K562 (cell line): Measurements from ENCODE around the gene HNRNPM. TPM values are rescaled to one million over a fixed set of nuclear protein-coding genes. Genes with fewer than 3 reads are reported as not detected.

ENCODE experiments used
- ATAC-seq: fragments of 200-7000 bp; cut with Tn5 transposase; 3 replicates; pipeline ENCODE4 v1.9.1; 2020; ENCODE audit warnings: moderate library complexity
- BruUV-seq: library from RNA; stranded (reverse); fragments of 400-500 nt; replicated peaks from 2 replicates; lab custom pipeline; 2021; lab: Mats Ljungman, UMichigan
- CTCF ChIA-PET: fragments of 300-600 bp; formaldehyde crosslinking; extraction: SDS; loops from one replicate; lab custom pipeline; 2021; ENCODE audit warnings: low intra/inter-chr PET ratio; lab: Yijun Ruan, JAX
- POLR2A ChIA-PET: fragments of 300-600, 350-650 bp; sonication (Branson Sonifier 250); formaldehyde crosslinking; extraction: SDS; loops from one replicate; lab custom pipeline; 2021; ENCODE audit warnings: antibody characterized with exemption, inconsistent platforms; lab: Yijun Ruan, JAX
- DNase-seq, 4 experiments: peaks; one replicate each; pipeline versions ENCODE4 v3.0.0 to v3.0.0-alpha.2; 2011 to 2018; ENCODE audit warnings: low spot score in 3 of 4, mixed read lengths in 3 of 4; ENCODE audit errors: extremely low read depth in 1 of 4
- FAIRE-seq: peaks from 2 replicates; lab custom pipeline; 2011; peaks lifted over from hg19 to GRCh38; lab: Jason Lieb, UNC
- H2AFZ ChIP-seq: 2 replicates; pipeline ENCODE4 v1.6.0; 2011; ENCODE audit warnings: low read depth, low read length, control low read depth, inconsistent platforms
- H3K27ac ChIP-seq: fragments of 200-600 bp; 3 replicates; pipeline ENCODE4 v1.8.0; 2011; ENCODE audit warnings: low read depth, mild to moderate bottlenecking, control low read depth, inconsistent platforms, low read length, moderate library complexity, mixed read lengths; ENCODE audit errors: extremely low read depth
- H3K27me3 ChIP-seq, 2 experiments: fragments of 300-600 bp in 1 of 2; 2 replicates in 1 of 2; 3 replicates in 1 of 2; pipeline versions ENCODE4 v1.6.0 to v1.8.0; 2011; ENCODE audit warnings: inconsistent platforms in 2 of 2, low read length in 2 of 2, mild to moderate bottlenecking in 1 of 2, mixed read lengths in 1 of 2, moderate library complexity in 1 of 2; ENCODE audit not compliant: control insufficient read depth in 2 of 2, insufficient read depth in 2 of 2
- H3K36me3 ChIP-seq: fragments of 300-600 bp; 3 replicates; pipeline ENCODE4 v1.8.0; 2011; ENCODE audit warnings: mild to moderate bottlenecking, low read length, inconsistent platforms; ENCODE audit not compliant: control insufficient read depth, insufficient read depth
- H3K4me1 ChIP-seq, 2 experiments: fragments of 200-600 bp in 1 of 2; replicated peaks in 1 of 2; 2 replicates in 1 of 2; 3 replicates in 1 of 2; pipeline versions ENCODE4 v1.5.1 to v1.8.0; 2011; ENCODE audit warnings: inconsistent platforms in 2 of 2, low read length in 2 of 2, mild to moderate bottlenecking in 1 of 2, mixed read lengths in 1 of 2, moderate library complexity in 1 of 2; ENCODE audit not compliant: control insufficient read depth in 2 of 2, insufficient read depth in 2 of 2
- H3K4me2 ChIP-seq: 2 replicates; pipeline ENCODE4 v1.6.1; 2011; ENCODE audit warnings: low read length, control low read depth, inconsistent platforms, mixed read lengths; ENCODE audit not compliant: insufficient read depth
- H3K4me3 ChIP-seq: fragments of 200-600 bp; sonication (generic), shearing (Covaris generic); 2 replicates; pipeline ENCODE4 v1.5.1; 2016; ENCODE audit warnings: control low read depth, inconsistent platforms
- H3K79me2 ChIP-seq: fragments of 200-600 bp; 3 replicates; pipeline ENCODE4 v1.8.0; 2011; ENCODE audit warnings: low read length, inconsistent platforms; ENCODE audit not compliant: control insufficient read depth, insufficient read depth
- H3K9ac ChIP-seq, 2 experiments: 2 replicates each; pipeline versions ENCODE4 v1.6.0 to v1.6.1; 2011; ENCODE audit warnings: low read depth in 2 of 2, low read length in 2 of 2, control low read depth in 1 of 2, inconsistent platforms in 1 of 2, mild to moderate bottlenecking in 1 of 2, mixed read lengths in 1 of 2; ENCODE audit not compliant: insufficient read depth in 1 of 2
- H3K9me1 ChIP-seq: one replicate; pipeline ENCODE4 v1.6.0; 2011; ENCODE audit warnings: inconsistent platforms, mild to moderate bottlenecking, low read length, moderate library complexity; ENCODE audit not compliant: control insufficient read depth, insufficient read depth
- H3K9me3 ChIP-seq: replicated peaks from 2 replicates; pipeline ENCODE4 v1.5.1; 2011; ENCODE audit warnings: low read depth, low read length, inconsistent platforms; ENCODE audit not compliant: control insufficient read depth, insufficient read depth
- H4K20me1 ChIP-seq: replicated peaks from 2 replicates; pipeline ENCODE4 v1.6.1; 2011; ENCODE audit warnings: low read length, inconsistent platforms, mixed read lengths; ENCODE audit not compliant: control insufficient read depth, insufficient read depth
- ARNT ChIP-seq, 2 experiments: fragments of 450-650 bp; IDR thresholded peaks; 2 replicates each; pipeline ENCODE4 v1.6.1; 2016; ENCODE audit warnings: mild to moderate bottlenecking in 1 of 2
- BCOR ChIP-seq: fragments of 450-650 bp; IDR thresholded peaks from 2 replicates; pipeline ENCODE4 v1.6.1; 2016
- COPS2 ChIP-seq: fragments of 450-650 bp; conservative IDR thresholded peaks from 2 replicates; pipeline ENCODE4 v1.6.1; 2016; ENCODE audit warnings: mild to moderate bottlenecking, moderate library complexity
- CREBBP ChIP-seq: IDR thresholded peaks from one replicate; pipeline ENCODE4 v1.6.1; 2012; ENCODE audit warnings: low read depth, mild to moderate bottlenecking, control low read depth, inconsistent platforms, low read length
- ETV5 ChIP-seq: sonication (generic); formaldehyde crosslinking; IDR thresholded peaks from 2 replicates; pipeline ENCODE4 v1.4.0; 2020; ENCODE audit warnings: low read depth, mild to moderate bottlenecking, missing genetic modification reagents
- EWSR1 ChIP-seq: fragments of 450-650 bp; IDR thresholded peaks from 2 replicates; pipeline ENCODE4 v1.6.1; 2018; ENCODE audit warnings: borderline replicate concordance, mild to moderate bottlenecking, low read depth, moderate library complexity; ENCODE audit not compliant: partially characterized antibody
- GATA2 ChIP-seq: sonication (generic); formaldehyde crosslinking; IDR thresholded peaks from 2 replicates; pipeline ENCODE4 v1.4.0; 2020; ENCODE audit warnings: mild to moderate bottlenecking, missing genetic modification reagents
- HDAC6 ChIP-seq: IDR thresholded peaks from 2 replicates; pipeline ENCODE4 v1.6.1; 2012; ENCODE audit warnings: low read depth, mild to moderate bottlenecking, control low read depth, inconsistent platforms, low read length, moderate library complexity
- HDGF ChIP-seq: fragments of 450-650 bp; IDR thresholded peaks from 2 replicates; pipeline ENCODE4 v1.6.1; 2016
- HNRNPL ChIP-seq: fragments of 200-400 bp; formaldehyde crosslinking; IDR thresholded peaks from 2 replicates; pipeline ENCODE4 v1.6.1; 2017; ENCODE audit warnings: low read depth, mild to moderate bottlenecking, low read length
- KLF10 ChIP-seq: fragments of 250-450 bp; sonication (Bioruptor Pico); IDR thresholded peaks from 2 replicates; pipeline ENCODE4 v1.6.1; 2021; ENCODE audit warnings: matching md5 sums
- MTA2 ChIP-seq: fragments of 450-650 bp; IDR thresholded peaks from 2 replicates; pipeline ENCODE4 v1.6.1; 2016; ENCODE audit warnings: low read depth
- PTTG1 ChIP-seq: fragments of 450-650 bp; IDR thresholded peaks from 2 replicates; pipeline ENCODE4 v1.6.1; 2016; ENCODE audit warnings: low read depth, mild to moderate bottlenecking, missing genetic modification characterization, missing compliant biosample characterization
- SIN3A ChIP-seq, 2 experiments: fragments of 150-350 bp in 1 of 2; IDR thresholded peaks; 2 replicates each; pipeline ENCODE4 v1.6.1; 2011 to 2016; ENCODE audit warnings: borderline replicate concordance in 2 of 2, low read depth in 2 of 2, low read length in 2 of 2, mild to moderate bottlenecking in 2 of 2, moderate library complexity in 2 of 2; ENCODE audit not compliant: control insufficient read depth in 1 of 2
- SRF ChIP-seq, 2 experiments: fragments of 250-450, 450-650 bp in 1 of 2; sonication (Bioruptor Pico) in 1 of 2; sonication (generic) in 1 of 2; formaldehyde crosslinking; IDR thresholded peaks; 2 replicates each; pipeline versions ENCODE4 v1.5.0 to v1.5.1; 2020 to 2022; ENCODE audit warnings: mild to moderate bottlenecking in 1 of 2, missing genetic modification reagents in 1 of 2
- TBL1XR1 ChIP-seq, 2 experiments: IDR thresholded peaks; 2 replicates each; pipeline ENCODE4 v1.6.1; 2012; ENCODE audit warnings: improper control_type of control experiment in 2 of 2, low read length in 2 of 2, mild to moderate bottlenecking in 1 of 2
- TFAP4 ChIP-seq: sonication (generic); formaldehyde crosslinking; IDR thresholded peaks from 2 replicates; pipeline ENCODE4 v1.8.0; 2022; ENCODE audit warnings: missing genetic modification reagents, mild to moderate bottlenecking, moderate library complexity, borderline replicate concordance
- ZNF121 ChIP-seq: sonication (generic); formaldehyde crosslinking; conservative IDR thresholded peaks from 2 replicates; pipeline ENCODE4 v1.8.0; 2022; ENCODE audit warnings: missing genetic modification reagents
- ZNF124 ChIP-seq: sonication (generic); formaldehyde crosslinking; IDR thresholded peaks from 2 replicates; pipeline ENCODE4 v1.8.1; 2022; ENCODE audit warnings: missing genetic modification reagents
- ZNF282 ChIP-seq: sonication (generic); formaldehyde crosslinking; IDR thresholded peaks from 2 replicates; pipeline ENCODE4 v1.8.1; 2023; ENCODE audit warnings: missing genetic modification reagents
- ZNF589 ChIP-seq: fragments of 200-800 bp; sonication (Bioruptor generic); IDR thresholded peaks from 2 replicates; pipeline ENCODE4 v1.6.1; 2016; ENCODE audit warnings: low read depth, missing genetic modification characterization, missing compliant biosample characterization
- WGBS: fragments of 100-300 bp; shearing (Covaris generic); methylation state at CpG from one replicate; pipeline ENCODE4 v1.1.6; 2016; ENCODE audit warnings: low coverage, mixed read lengths; ENCODE audit not compliant: insufficient coverage; ENCODE audit errors: missing lambda C conversion rate; 5-methylcytosine and 5-hydroxymethylcytosine counted together
- in situ Hi-C: fragments of 300-500 bp; cut with MboI; formaldehyde crosslinking; loops from 4 replicates; pipeline ENCODE4 v1.15.0; 2018; ENCODE audit warnings: inconsistent platforms, mixed read lengths
- intact Hi-C: fragments of 100-400 bp; cut with micrococcal nuclease; formaldehyde crosslinking; loops from 2 replicates; pipeline ENCODE4 v1.14.2; 2022
- polyA plus RNA-seq, 8 experiments: library from polyadenylated mRNA; depleted of rRNA in 4 of 8; stranded (reverse) in 5 of 8; unstranded in 3 of 8; fragments of >200 nt; fragmentation: Nextera tagmentation in 2 of 8; fragmentation: Illumina TruSeq in 1 of 8; extraction: Ambion mirVana in 2 of 8; extraction: Trizol in 1 of 8; gene quantifications; 2 replicates each; pipeline versions ENCODE4 v1.2.1 to v1.2.3, GENCODE V29; 2011 to 2014; ENCODE audit warnings: inconsistent platforms in 1 of 8, missing spikeins in 1 of 8
- total RNA-seq, 7 experiments: library from RNA; depleted of rRNA in 6 of 7; stranded (reverse); fragments of >200 nt in 6 of 7; fragmentation: Illumina TruSeq in 2 of 7; extraction: Trizol in 2 of 7; gene quantifications; 2 replicates each; pipeline versions ENCODE4 v1.2.1 to v1.2.3, GENCODE V29; 2011 to 2021; ENCODE audit warnings: low replicate concordance in 1 of 7
- TF ChIP-seq, protein P1 (sequence below): sonication (generic); formaldehyde crosslinking; IDR thresholded peaks from 2 replicates; pipeline ENCODE4 v1.8.0; 2022; ENCODE audit warnings: missing genetic modification reagents, mild to moderate bottlenecking, borderline replicate concordance

The HNRNPM gene
- total and polyA plus RNA-seq, 9 of the 15 experiments (the other 6 are each of a cell fraction or from before 2014, with no cell fraction given) = 11.1 to 340 (median 195) TPM

GRCh38 chr19:8453616-8454015 lies 8.8 kb downstream of the HNRNPM start (continued):
- TF ChIP-seq CREBBP = no peak
- TF ChIP-seq HNRNPL = no peak
- TF ChIP-seq ETV5 (CRISPR knock-in tag) = no peak
- TF ChIP-seq HDGF = no peak
- TF ChIP-seq ZNF282 (CRISPR knock-in tag) = no peak
- TF ChIP-seq PTTG1 (tag) = no peak
- TF ChIP-seq, protein P1, sequence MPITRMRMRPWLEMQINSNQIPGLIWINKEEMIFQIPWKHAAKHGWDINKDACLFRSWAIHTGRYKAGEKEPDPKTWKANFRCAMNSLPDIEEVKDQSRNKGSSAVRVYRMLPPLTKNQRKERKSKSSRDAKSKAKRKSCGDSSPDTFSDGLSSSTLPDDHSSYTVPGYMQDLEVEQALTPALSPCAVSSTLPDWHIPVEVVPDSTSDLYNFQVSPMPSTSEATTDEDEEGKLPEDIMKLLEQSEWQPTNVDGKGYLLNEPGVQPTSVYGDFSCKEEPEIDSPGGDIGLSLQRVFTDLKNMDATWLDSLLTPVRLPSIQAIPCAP (CRISPR knock-in tag) = no peak
- no peak for TF ChIP-seq KLF10 (CRISPR knock-in tag)

GRCh38 chr19:8454218-8454617 lies 9.4 kb downstream of the HNRNPM start:
- ChIA-PET POLR2A (no interaction called here), CTCF (no interaction called here)
- peaks cover 85% of the 10 kb centered on the region for H4K20me1 ChIP-seq
- FAIRE-seq (no peak), ATAC-seq (no peak), DNase-seq (no peak)
- H3K79me2 ChIP-seq = peaks cover 99% of the 10 kb centered on the region
- peaks cover 91% of the 10 kb centered on the region for H3K36me3 ChIP-seq
- TF ChIP-seq TBL1XR1 (IDR thresholded peaks at IDR 0.05; ENCODE audit: low read length in 2 of 2) (no peak), ZNF121 (no peak), TFAP4 (CRISPR knock-in tag) (no peak), ARNT (IDR thresholded peaks at IDR 0.05) (no peak), HDAC6 (no peak), GATA2 (CRISPR knock-in tag) (no peak), EWSR1 (no peak), ZNF589 (CRISPR knock-in tag) (no peak), COPS2 (no peak), SRF (CRISPR knock-in tag; IDR thresholded peaks at IDR 0.05) (no peak), SIN3A (IDR thresholded peaks at IDR 0.05; ENCODE audit: borderline replicate concordance in 2 of 2, control insufficient read depth in 1 of 2, low read depth in 2 of 2, low read length in 2 of 2) (no peak), BCOR (no peak), MTA2 (no peak), ZNF124 (CRISPR knock-in tag) (no peak)
- H3K9me3 ChIP-seq = no peaks in the 10 kb centered on the region
- H3K27ac ChIP-seq = no peak overlapping the region
- in situ Hi-C loops = no loop called here
- no peak overlapping the region for H3K9ac ChIP-seq
- H3K27me3 ChIP-seq = no peaks in the 10 kb centered on the region
- H3K4me1 ChIP-seq = peaks cover 8 to 18% of the 10 kb centered on the region in 2 experiments; a peak in 4 of 5 replicates
- H3K4me3 ChIP-seq = no peak overlapping the region
- peaks cover 12% of the 10 kb centered on the region for H3K9me1 ChIP-seq
- 75% methylated on average over 1 of the region's 1 CpG for WGBS
- intact Hi-C loops = no loop called here
- no peak overlapping the region for H3K4me2 ChIP-seq
- H2AFZ ChIP-seq = no peak overlapping the region
- no TSS peak for BruUV-seq
